ENCODE data around the gene IL17C.

Gene IL17C

GRCh38 chr16:88614818-88615580 lies 23.4 kb upstream of the IL17C start:
- H4K8ac ChIP-seq (ENCODE audit: low read depth, low read length): no peak overlapping the region
- DNase-seq: no peak
- H3K27me3 ChIP-seq (ENCODE audit: insufficient read depth, low read length): no peaks in the 10 kb centered on the region
- H3K9me3 ChIP-seq (ENCODE audit: insufficient read depth, low read depth, low read length): no peaks in the 10 kb centered on the region
- no peak overlapping the region for H2BK5ac ChIP-seq (ENCODE audit: low read depth, low read length, poor library complexity)
- no peak overlapping the region for H3K14ac ChIP-seq (ENCODE audit: low read length)
- H3K79me2 ChIP-seq (ENCODE audit: control insufficient read depth, insufficient read depth, low read length, poor library complexity): no peaks in the 10 kb centered on the region
- no peak overlapping the region for H3K9ac ChIP-seq (ENCODE audit: low read length)
- no peak overlapping the region for H2BK12ac ChIP-seq (ENCODE audit: low read length)
- whole genome bisulfite sequencing (ENCODE audit: extremely low coverage, insufficient coverage, insufficient read length): no CpG with 5 or more reads among the region's 19 CpGs
- no peak overlapping the region for H3K4ac ChIP-seq (ENCODE audit: low read depth, low read length)
- H3K4me1 ChIP-seq (ENCODE audit: control insufficient read depth in 1 of 2, insufficient read depth in 2 of 2, low read length in 2 of 2): no peaks in the 10 kb centered on the region
- H3K4me3 ChIP-seq (ENCODE audit: low read depth, low read length): no peak overlapping the region
- no peak overlapping the region for H2AK5ac ChIP-seq (ENCODE audit: low read length)
- no peak overlapping the region for H2AFZ ChIP-seq (ENCODE audit: insufficient read depth, low read length, poor library complexity)
- H3K79me1 ChIP-seq (ENCODE audit: low read length): no peaks in the 10 kb centered on the region
- H3K36me3 ChIP-seq (ENCODE audit: control insufficient read depth in 1 of 2, insufficient read depth in 2 of 2, low read length in 2 of 2): peaks cover 38 to 48% of the 10 kb centered on the region in 2 experiments
- no peak overlapping the region for H3K23ac ChIP-seq (ENCODE audit: low read length)
- no peak overlapping the region for H2BK120ac ChIP-seq (ENCODE audit: insufficient read depth, low read length, poor library complexity)
- no peak overlapping the region for H3K4me2 ChIP-seq (ENCODE audit: low read length)
- H4K12ac ChIP-seq (ENCODE audit: low read depth, low read length): no peak overlapping the region
- H3K27ac ChIP-seq (ENCODE audit: low read depth, low read length): no peak overlapping the region
- H4K91ac ChIP-seq (ENCODE audit: low read depth, low read length): no peak overlapping the region
- H3K18ac ChIP-seq (ENCODE audit: low read length): no peak overlapping the region

- H3K23ac ChIP-seq (ENCODE audit: low read length): no peak overlapping the region
- no peak overlapping the region for H2BK5ac ChIP-seq (ENCODE audit: low read depth, low read length, poor library complexity)
- no peaks in the 10 kb centered on the region for H3K4me1 ChIP-seq (ENCODE audit: control insufficient read depth in 1 of 2, insufficient read depth in 2 of 2, low read length in 2 of 2)
- no peak overlapping the region for H4K12ac ChIP-seq (ENCODE audit: low read depth, low read length)
- H3K9ac ChIP-seq (ENCODE audit: low read length): no peak overlapping the region
- no peak overlapping the region for H3K4me3 ChIP-seq (ENCODE audit: low read depth, low read length)
- no peaks in the 10 kb centered on the region for H3K79me2 ChIP-seq (ENCODE audit: control insufficient read depth, insufficient read depth, low read length, poor library complexity)
- H2AFZ ChIP-seq (ENCODE audit: insufficient read depth, low read length, poor library complexity): no peak overlapping the region
- no peak overlapping the region for H2BK120ac ChIP-seq (ENCODE audit: insufficient read depth, low read length, poor library complexity)
- H2BK12ac ChIP-seq (ENCODE audit: low read length): no peak overlapping the region
- H3K4ac ChIP-seq (ENCODE audit: low read depth, low read length): no peak overlapping the region
- no peaks in the 10 kb centered on the region for H3K9me3 ChIP-seq (ENCODE audit: insufficient read depth, low read depth, low read length)
- H3K18ac ChIP-seq (ENCODE audit: low read length): no peak overlapping the region
- DNase-seq: no peak
- H3K27ac ChIP-seq (ENCODE audit: low read depth, low read length): no peak overlapping the region
- H2AK5ac ChIP-seq (ENCODE audit: low read length): no peak overlapping the region
- no peak overlapping the region for H3K4me2 ChIP-seq (ENCODE audit: low read length)
- no peak overlapping the region for H3K14ac ChIP-seq (ENCODE audit: low read length)
- H3K27me3 ChIP-seq (ENCODE audit: insufficient read depth, low read length): no peaks in the 10 kb centered on the region
- WGBS (ENCODE audit: extremely low coverage, insufficient coverage, insufficient read length): no CpG with 5 or more reads among the region's 13 CpGs
- no peaks in the 10 kb centered on the region for H3K79me1 ChIP-seq (ENCODE audit: low read length)
- H3K36me3 ChIP-seq (ENCODE audit: control insufficient read depth in 1 of 2, insufficient read depth in 2 of 2, low read length in 2 of 2): peaks cover 26 to 39% of the 10 kb centered on the region in 2 experiments
- H4K8ac ChIP-seq (ENCODE audit: low read depth, low read length): no peak overlapping the region
- H4K91ac ChIP-seq (ENCODE audit: low read depth, low read length): no peak overlapping the region
Observed at GRCh38 chr16:88616320-88616719, 22.1 kb upstream of the IL17C start.

- H4K91ac ChIP-seq (ENCODE audit: low read depth, low read length): no peak overlapping the region
- no peaks in the 10 kb centered on the region for H3K27me3 ChIP-seq (ENCODE audit: insufficient read depth, low read length)
- no peak overlapping the region for H3K4ac ChIP-seq (ENCODE audit: low read depth, low read length)
- H3K79me1 ChIP-seq (ENCODE audit: low read length): no peaks in the 10 kb centered on the region
- no peak overlapping the region for H2BK120ac ChIP-seq (ENCODE audit: insufficient read depth, low read length, poor library complexity)
- H4K8ac ChIP-seq (ENCODE audit: low read depth, low read length): no peak overlapping the region
- H2BK12ac ChIP-seq (ENCODE audit: low read length): no peak overlapping the region
- H2BK5ac ChIP-seq (ENCODE audit: low read depth, low read length, poor library complexity): no peak overlapping the region
- no peak overlapping the region for H3K27ac ChIP-seq (ENCODE audit: low read depth, low read length)
- no peak overlapping the region for H3K4me2 ChIP-seq (ENCODE audit: low read length)
- H3K4me3 ChIP-seq (ENCODE audit: low read depth, low read length): no peak overlapping the region
- H3K23ac ChIP-seq (ENCODE audit: low read length): no peak overlapping the region
- no peak overlapping the region for H3K18ac ChIP-seq (ENCODE audit: low read length)
- no peaks in the 10 kb centered on the region for H3K79me2 ChIP-seq (ENCODE audit: control insufficient read depth, insufficient read depth, low read length, poor library complexity)
- no peaks in the 10 kb centered on the region for H3K9me3 ChIP-seq (ENCODE audit: insufficient read depth, low read depth, low read length)
- H2AK5ac ChIP-seq (ENCODE audit: low read length): no peak overlapping the region
- peaks cover 22 to 35% of the 10 kb centered on the region in 2 experiments for H3K36me3 ChIP-seq (ENCODE audit: control insufficient read depth in 1 of 2, insufficient read depth in 2 of 2, low read length in 2 of 2)
- no peak overlapping the region for H4K12ac ChIP-seq (ENCODE audit: low read depth, low read length)
- no CpG with 5 or more reads among the region's 12 CpGs for WGBS (ENCODE audit: extremely low coverage, insufficient coverage, insufficient read length)
- DNase-seq: no peak
- H3K9ac ChIP-seq (ENCODE audit: low read length): no peak overlapping the region
- no peaks in the 10 kb centered on the region for H3K4me1 ChIP-seq (ENCODE audit: control insufficient read depth in 1 of 2, insufficient read depth in 2 of 2, low read length in 2 of 2)
- no peak overlapping the region for H2AFZ ChIP-seq (ENCODE audit: insufficient read depth, low read length, poor library complexity)
- H3K14ac ChIP-seq (ENCODE audit: low read length): no peak overlapping the region
Observed at GRCh38 chr16:88616736-88617135, 21.6 kb upstream of the IL17C start.

GRCh38 chr16:88617268-88618031 lies 20.9 kb upstream of the IL17C start:
- no peak overlapping the region for H4K12ac ChIP-seq (ENCODE audit: low read depth, low read length)
- H3K9ac ChIP-seq (ENCODE audit: low read length): no peak overlapping the region
- H2AFZ ChIP-seq (ENCODE audit: insufficient read depth, low read length, poor library complexity): no peak overlapping the region
- H3K36me3 ChIP-seq (ENCODE audit: control insufficient read depth in 1 of 2, insufficient read depth in 2 of 2, low read length in 2 of 2): peaks cover 25 to 39% of the 10 kb centered on the region in 2 experiments
- DNase-seq: no peak
- WGBS (ENCODE audit: extremely low coverage, insufficient coverage, insufficient read length): no CpG with 5 or more reads among the region's 20 CpGs
- H3K23ac ChIP-seq (ENCODE audit: low read length): no peak overlapping the region
- H3K4me2 ChIP-seq (ENCODE audit: low read length): no peak overlapping the region
- H3K9me3 ChIP-seq (ENCODE audit: insufficient read depth, low read depth, low read length): no peaks in the 10 kb centered on the region
- H3K4me3 ChIP-seq (ENCODE audit: low read depth, low read length): no peak overlapping the region
- no peak overlapping the region for H2BK12ac ChIP-seq (ENCODE audit: low read length)
- H3K18ac ChIP-seq (ENCODE audit: low read length): no peak overlapping the region
- H2BK120ac ChIP-seq (ENCODE audit: insufficient read depth, low read length, poor library complexity): no peak overlapping the region
- H2AK5ac ChIP-seq (ENCODE audit: low read length): no peak overlapping the region
- no peaks in the 10 kb centered on the region for H3K27me3 ChIP-seq (ENCODE audit: insufficient read depth, low read length)
- no peaks in the 10 kb centered on the region for H3K4me1 ChIP-seq (ENCODE audit: control insufficient read depth in 1 of 2, insufficient read depth in 2 of 2, low read length in 2 of 2)
- H2BK5ac ChIP-seq (ENCODE audit: low read depth, low read length, poor library complexity): no peak overlapping the region
- no peak overlapping the region for H4K91ac ChIP-seq (ENCODE audit: low read depth, low read length)
- H3K4ac ChIP-seq (ENCODE audit: low read depth, low read length): peak overlapping the region; percentile 5
- no peak overlapping the region for H3K27ac ChIP-seq (ENCODE audit: low read depth, low read length)
- H3K79me1 ChIP-seq (ENCODE audit: low read length): no peaks in the 10 kb centered on the region
- no peaks in the 10 kb centered on the region for H3K79me2 ChIP-seq (ENCODE audit: control insufficient read depth, insufficient read depth, low read length, poor library complexity)
- no peak overlapping the region for H3K14ac ChIP-seq (ENCODE audit: low read length)
- H4K8ac ChIP-seq (ENCODE audit: low read depth, low read length): no peak overlapping the region
